Measurements from ENCODE around the gene LAMP2.

LAMP2 gene

GRCh38 chrX:120485638-120486520, 16.8 kb upstream of the LAMP2 start (continued):
- TF ChIP-seq ZNF830 (tag by site-specific recombination; IDR thresholded peaks at IDR 0.05; ENCODE audit: low read depth) (no peak), ZNF404 (tag by site-specific recombination; IDR thresholded peaks at IDR 0.05) (no peak), ZNF544 (tag by site-specific recombination; IDR thresholded peaks at IDR 0.05) (no peak), REPIN1 (tag by site-specific recombination; IDR thresholded peaks at IDR 0.05; ENCODE audit: low read depth) (no peak), BCL11B (tag by site-specific recombination; IDR thresholded peaks at IDR 0.05; ENCODE audit: low read depth) (no peak), ZNF354C (tag by site-specific recombination; IDR thresholded peaks at IDR 0.05; ENCODE audit: borderline replicate concordance, low read depth) (no peak), ZNF274 (IDR thresholded peaks at IDR 0.05; ENCODE audit: low read length) (no peak), ZNF274 (tag by site-specific recombination; IDR thresholded peaks at IDR 0.05; ENCODE audit: borderline replicate concordance) (no peak), BCL11A (tag by site-specific recombination; IDR thresholded peaks at IDR 0.05; ENCODE audit: low read depth) (no peak), OVOL3 (tag by site-specific recombination; IDR thresholded peaks at IDR 0.05) (no peak), ZNF707 (tag by site-specific recombination; IDR thresholded peaks at IDR 0.05) (no peak), INSM2 (tag by site-specific recombination; IDR thresholded peaks at IDR 0.05) (no peak), ZNF311 (tag by site-specific recombination; IDR thresholded peaks at IDR 0.05; ENCODE audit: borderline replicate concordance) (no peak), ZNF202 (tag by site-specific recombination; IDR thresholded peaks at IDR 0.05; ENCODE audit: borderline replicate concordance) (no peak), ZNF670 (tag by site-specific recombination; IDR thresholded peaks at IDR 0.05; ENCODE audit: low read depth) (no peak), ZNF560 (tag by site-specific recombination; IDR thresholded peaks at IDR 0.05; ENCODE audit: borderline replicate concordance) (no peak), OSR2 (tag by site-specific recombination; IDR thresholded peaks at IDR 0.05) (no peak), ZNF558 (tag by site-specific recombination; IDR thresholded peaks at IDR 0.05) (no peak), AEBP2 (tag by site-specific recombination; IDR thresholded peaks at IDR 0.05; ENCODE audit: borderline replicate concordance) (no peak), ZNF175 (tag by site-specific recombination; IDR thresholded peaks at IDR 0.05) (no peak), ZNF76 (tag by site-specific recombination; IDR thresholded peaks at IDR 0.05; ENCODE audit: borderline replicate concordance, low read depth) (no peak), ZNF146 (tag by site-specific recombination; IDR thresholded peaks at IDR 0.05) (no peak)
- TF ChIP-seq, protein P1, sequence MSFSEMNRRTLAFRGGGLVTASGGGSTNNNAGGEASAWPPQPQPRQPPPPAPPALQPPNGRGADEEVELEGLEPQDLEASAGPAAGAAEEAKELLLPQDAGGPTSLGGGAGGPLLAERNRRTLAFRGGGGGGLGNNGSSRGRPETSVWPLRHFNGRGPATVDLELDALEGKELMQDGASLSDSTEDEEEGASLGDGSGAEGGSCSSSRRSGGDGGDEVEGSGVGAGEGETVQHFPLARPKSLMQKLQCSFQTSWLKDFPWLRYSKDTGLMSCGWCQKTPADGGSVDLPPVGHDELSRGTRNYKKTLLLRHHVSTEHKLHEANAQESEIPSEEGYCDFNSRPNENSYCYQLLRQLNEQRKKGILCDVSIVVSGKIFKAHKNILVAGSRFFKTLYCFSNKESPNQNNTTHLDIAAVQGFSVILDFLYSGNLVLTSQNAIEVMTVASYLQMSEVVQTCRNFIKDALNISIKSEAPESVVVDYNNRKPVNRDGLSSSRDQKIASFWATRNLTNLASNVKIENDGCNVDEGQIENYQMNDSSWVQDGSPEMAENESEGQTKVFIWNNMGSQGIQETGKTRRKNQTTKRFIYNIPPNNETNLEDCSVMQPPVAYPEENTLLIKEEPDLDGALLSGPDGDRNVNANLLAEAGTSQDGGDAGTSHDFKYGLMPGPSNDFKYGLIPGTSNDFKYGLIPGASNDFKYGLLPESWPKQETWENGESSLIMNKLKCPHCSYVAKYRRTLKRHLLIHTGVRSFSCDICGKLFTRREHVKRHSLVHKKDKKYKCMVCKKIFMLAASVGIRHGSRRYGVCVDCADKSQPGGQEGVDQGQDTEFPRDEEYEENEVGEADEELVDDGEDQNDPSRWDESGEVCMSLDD (tag by site-specific recombination; IDR thresholded peaks at IDR 0.05), result no peak
- TF ChIP-seq, protein P2, sequence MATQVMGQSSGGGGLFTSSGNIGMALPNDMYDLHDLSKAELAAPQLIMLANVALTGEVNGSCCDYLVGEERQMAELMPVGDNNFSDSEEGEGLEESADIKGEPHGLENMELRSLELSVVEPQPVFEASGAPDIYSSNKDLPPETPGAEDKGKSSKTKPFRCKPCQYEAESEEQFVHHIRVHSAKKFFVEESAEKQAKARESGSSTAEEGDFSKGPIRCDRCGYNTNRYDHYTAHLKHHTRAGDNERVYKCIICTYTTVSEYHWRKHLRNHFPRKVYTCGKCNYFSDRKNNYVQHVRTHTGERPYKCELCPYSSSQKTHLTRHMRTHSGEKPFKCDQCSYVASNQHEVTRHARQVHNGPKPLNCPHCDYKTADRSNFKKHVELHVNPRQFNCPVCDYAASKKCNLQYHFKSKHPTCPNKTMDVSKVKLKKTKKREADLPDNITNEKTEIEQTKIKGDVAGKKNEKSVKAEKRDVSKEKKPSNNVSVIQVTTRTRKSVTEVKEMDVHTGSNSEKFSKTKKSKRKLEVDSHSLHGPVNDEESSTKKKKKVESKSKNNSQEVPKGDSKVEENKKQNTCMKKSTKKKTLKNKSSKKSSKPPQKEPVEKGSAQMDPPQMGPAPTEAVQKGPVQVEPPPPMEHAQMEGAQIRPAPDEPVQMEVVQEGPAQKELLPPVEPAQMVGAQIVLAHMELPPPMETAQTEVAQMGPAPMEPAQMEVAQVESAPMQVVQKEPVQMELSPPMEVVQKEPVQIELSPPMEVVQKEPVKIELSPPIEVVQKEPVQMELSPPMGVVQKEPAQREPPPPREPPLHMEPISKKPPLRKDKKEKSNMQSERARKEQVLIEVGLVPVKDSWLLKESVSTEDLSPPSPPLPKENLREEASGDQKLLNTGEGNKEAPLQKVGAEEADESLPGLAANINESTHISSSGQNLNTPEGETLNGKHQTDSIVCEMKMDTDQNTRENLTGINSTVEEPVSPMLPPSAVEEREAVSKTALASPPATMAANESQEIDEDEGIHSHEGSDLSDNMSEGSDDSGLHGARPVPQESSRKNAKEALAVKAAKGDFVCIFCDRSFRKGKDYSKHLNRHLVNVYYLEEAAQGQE (tag by site-specific recombination; IDR thresholded peaks at IDR 0.05), result no peak
- TF ChIP-seq, protein P3, sequence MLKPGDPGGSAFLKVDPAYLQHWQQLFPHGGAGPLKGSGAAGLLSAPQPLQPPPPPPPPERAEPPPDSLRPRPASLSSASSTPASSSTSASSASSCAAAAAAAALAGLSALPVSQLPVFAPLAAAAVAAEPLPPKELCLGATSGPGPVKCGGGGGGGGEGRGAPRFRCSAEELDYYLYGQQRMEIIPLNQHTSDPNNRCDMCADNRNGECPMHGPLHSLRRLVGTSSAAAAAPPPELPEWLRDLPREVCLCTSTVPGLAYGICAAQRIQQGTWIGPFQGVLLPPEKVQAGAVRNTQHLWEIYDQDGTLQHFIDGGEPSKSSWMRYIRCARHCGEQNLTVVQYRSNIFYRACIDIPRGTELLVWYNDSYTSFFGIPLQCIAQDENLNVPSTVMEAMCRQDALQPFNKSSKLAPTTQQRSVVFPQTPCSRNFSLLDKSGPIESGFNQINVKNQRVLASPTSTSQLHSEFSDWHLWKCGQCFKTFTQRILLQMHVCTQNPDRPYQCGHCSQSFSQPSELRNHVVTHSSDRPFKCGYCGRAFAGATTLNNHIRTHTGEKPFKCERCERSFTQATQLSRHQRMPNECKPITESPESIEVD (tag by site-specific recombination; IDR thresholded peaks at IDR 0.05), result no peak
- TF ChIP-seq, protein P4, sequence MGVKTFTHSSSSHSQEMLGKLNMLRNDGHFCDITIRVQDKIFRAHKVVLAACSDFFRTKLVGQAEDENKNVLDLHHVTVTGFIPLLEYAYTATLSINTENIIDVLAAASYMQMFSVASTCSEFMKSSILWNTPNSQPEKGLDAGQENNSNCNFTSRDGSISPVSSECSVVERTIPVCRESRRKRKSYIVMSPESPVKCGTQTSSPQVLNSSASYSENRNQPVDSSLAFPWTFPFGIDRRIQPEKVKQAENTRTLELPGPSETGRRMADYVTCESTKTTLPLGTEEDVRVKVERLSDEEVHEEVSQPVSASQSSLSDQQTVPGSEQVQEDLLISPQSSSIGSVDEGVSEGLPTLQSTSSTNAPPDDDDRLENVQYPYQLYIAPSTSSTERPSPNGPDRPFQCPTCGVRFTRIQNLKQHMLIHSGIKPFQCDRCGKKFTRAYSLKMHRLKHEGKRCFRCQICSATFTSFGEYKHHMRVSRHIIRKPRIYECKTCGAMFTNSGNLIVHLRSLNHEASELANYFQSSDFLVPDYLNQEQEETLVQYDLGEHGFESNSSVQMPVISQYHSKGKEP (tag by site-specific recombination; IDR thresholded peaks at IDR 0.05), result no peak
